NCI-H2107 treated with DMSO at 0.1 percent for 48 hours (cell line): ENCODE results near the gene VPS16.
"Not testable (repeated sequence)": the region's sequence is repeated elsewhere in the genome, so short reads cannot be mapped to it uniquely, and the experiment has no call there.

Source experiments
- DNase-seq: peaks from one replicate; lab custom pipeline; 2025; ENCODE audit not compliant: unreplicated experiment; lab: John Stamatoyannopoulos, UW

VPS16 gene

GRCh38 chr20:2806351-2806701, 34.2 kb upstream of the VPS16 start:
- DNase-seq: no peak

- no peak for DNase-seq
These were observed 33.5 kb upstream of the VPS16 start for GRCh38 chr20:2807019-2807418.

GRCh38 chr20:2807929-2808328, 32.6 kb upstream of the VPS16 start:
- DNase-seq: not testable (repeated sequence)

- DNase-seq: no peak
These were observed 30.9 kb upstream of the VPS16 start for GRCh38 chr20:2809690-2810089.

- DNase-seq: no peak
These were observed 28.4 kb upstream of the VPS16 start for GRCh38 chr20:2812189-2812588.

- no peak for DNase-seq
These were observed 26.5 kb upstream of the VPS16 start for GRCh38 chr20:2814076-2814475.

- DNase-seq: no peak
These were observed 25.9 kb upstream of the VPS16 start, which contains the start of gene C20orf141 for GRCh38 chr20:2814587-2815051. Gene C20orf141 (plus strand): TSS chr20:2814987. CDS start chr20:2815185, 198 bp downstream.

- DNase-seq: no peak
These were observed 25.2 kb upstream of the VPS16 start for GRCh38 chr20:2815242-2815900.

- no peak for DNase-seq
These were observed 24.4 kb upstream of the VPS16 start, which contains the start of gene TMEM239 for GRCh38 chr20:2816030-2816582. Gene TMEM239 (plus strand): TSS chr20:2816364. CDS start chr20:2816555, 191 bp downstream.

GRCh38 chr20:2816583-2817340, 23.8 kb upstream of the VPS16 start:
- no peak for DNase-seq

GRCh38 chr20:2817341-2817726, 23.2 kb upstream of the VPS16 start:
- no peak for DNase-seq

- DNase-seq: no peak
These were observed 22.5 kb upstream of the VPS16 start for GRCh38 chr20:2817891-2818595.

GRCh38 chr20:2820084-2820895, 20.3 kb upstream of the VPS16 start:
- no peak for DNase-seq

- DNase-seq: no peak
These were observed 19.4 kb upstream of the VPS16 start for GRCh38 chr20:2820896-2821869.

- DNase-seq: no peak
These were observed 18.5 kb upstream of the VPS16 start for GRCh38 chr20:2822073-2822472.

GRCh38 chr20:2825761-2826160, 14.8 kb upstream of the VPS16 start:
- DNase-seq: no peak

- DNase-seq: no peak
These were observed 13.9 kb upstream of the VPS16 start for GRCh38 chr20:2826655-2827054.

GRCh38 chr20:2829376-2829775, 11.2 kb upstream of the VPS16 start:
- DNase-seq: no peak

GRCh38 chr20:2831206-2831605, 9.3 kb upstream of the VPS16 start:
- not testable (repeated sequence) for DNase-seq
